ENCODE measurements around the gene MICALL1. TPM values are rescaled to one million over a fixed set of nuclear protein-coding genes. Genes with fewer than 3 reads are reported as not detected.

The MICALL1 gene
- total RNA-seq, 4 donors from 2014 or later: 10.7 to 34.5 (median 20.4) TPM

GRCh38 chr22:37990862-37991261, 84.8 kb downstream of the MICALL1 start:
- no peak for DNase-seq (ENCODE audit: low spot score in 2 of 2)
- Histone ChIP-seq H3K27me3 (no peaks in the 10 kb centered on the region), H3K9me3 (no peaks in the 10 kb centered on the region), H3K27ac (peak overlapping the region in 3 of 4 donors; percentile 2 to 97 (median 95)), H3K4me1 (peaks cover 0 to 40% (median 3%) of the 10 kb centered on the region in 4 donors), H3K36me3 (peaks cover 0 to 50% (median 0%) of the 10 kb centered on the region in 3 donors), H3K4me3 (no peak overlapping the region)
- 71 to 79% methylated on average over 7 of the region's 7 CpGs for WGBS, 2 donors
- TF ChIP-seq EP300 (IDR thresholded peaks at IDR 0.05): no peak
- TF ChIP-seq CTCF (IDR thresholded peaks at IDR 0.05): no peak
- TF ChIP-seq POLR2A (IDR thresholded peaks at IDR 0.05): no peak

GRCh38 chr22:37991731-37992442, 85.8 kb downstream of the MICALL1 start:
- DNase-seq (ENCODE audit: low spot score in 2 of 2): no peak
- no peaks in the 10 kb centered on the region for H3K9me3 ChIP-seq
- no peaks in the 10 kb centered on the region for H3K27me3 ChIP-seq
- H3K36me3 ChIP-seq: peaks cover 0 to 40% (median 0%) of the 10 kb centered on the region in 3 donors
- peak overlapping the region; percentile 2 to 97 (median 68) for H3K27ac ChIP-seq
- no peak overlapping the region for H3K4me3 ChIP-seq
- TF ChIP-seq CTCF (IDR thresholded peaks at IDR 0.05): no peak
- peak in 1 of 2 donors; percentile 57 for TF ChIP-seq EP300 (IDR thresholded peaks at IDR 0.05)
- 52 to 54% methylated on average over 6 of the region's 6 CpGs for WGBS, 2 donors
- peaks cover 0 to 50% (median 12%) of the 10 kb centered on the region in 4 donors for H3K4me1 ChIP-seq

Other genes with a start within 250 kb of the MICALL1 start
- 10 to 100 TPM; 14.7 to 19.7 (median 16.2) TPM for gene PDXP, start 247.6 kb upstream of the MICALL1 start, total RNA-seq
- gene LGALS1, start 230.7 kb upstream of the MICALL1 start, total RNA-seq: 1,000 to 10,000 TPM; 1,362 to 3,592 (median 2,463) TPM
- 10 to 100 TPM; 24.1 to 39.5 (median 31.2) TPM for gene NOL12, start 220.0 kb upstream of the MICALL1 start, total RNA-seq
- gene TRIOBP, start 209.2 kb upstream of the MICALL1 start, total RNA-seq: 100 to 1,000 TPM; 140 to 160 (median 151) TPM
- gene GCAT, start 98.4 kb upstream of the MICALL1 start, total RNA-seq: 10 to 100 TPM; 10.3 to 39.8 (median 21.5) TPM
- not detected for gene GALR3, start 82.9 kb upstream of the MICALL1 start, total RNA-seq
- gene ANKRD54, start 62.0 kb upstream of the MICALL1 start, total RNA-seq: 10 to 100 TPM; 51.6 to 76.1 (median 58.8) TPM
- gene EIF3L, start 56.9 kb upstream of the MICALL1 start, total RNA-seq: 100 to 1,000 TPM; 271 to 291 (median 274) TPM
- under 1 TPM in 1 of 4 donors, not detected in 3; 0.21 TPM for gene C22orf23, start 47.3 kb downstream of the MICALL1 start, total RNA-seq
- 100 to 1,000 TPM in 3 of 4 donors, 10 to 100 TPM in 1; 54.7 to 181 (median 120) TPM for gene POLR2F, start 47.4 kb downstream of the MICALL1 start, total RNA-seq
- 10 to 100 TPM; 59.9 to 94.0 (median 84.2) TPM for gene SOX10, start 78.3 kb downstream of the MICALL1 start, total RNA-seq
- 10 to 100 TPM; 32.1 to 49.8 (median 44.2) TPM for gene PICK1, start 151.1 kb downstream of the MICALL1 start, total RNA-seq
- 1 to 10 TPM in 3 of 4 donors, under 1 TPM in 1; 0.98 to 1.8 (median 1.4) TPM for gene SLC16A8, start 177.9 kb downstream of the MICALL1 start, total RNA-seq
- 1 to 10 TPM in 3 of 4 donors, not detected in 1; 1.3 to 2.7 (median 2.1) TPM for gene BAIAP2L2, start 204.4 kb downstream of the MICALL1 start, total RNA-seq